ENCODE measurements around the gene LMBR1.
"Not testable (repeated sequence)": the region's sequence is repeated elsewhere in the genome, so short reads cannot be mapped to it uniquely, and the experiment has no call there.

Gene LMBR1

DNA sequence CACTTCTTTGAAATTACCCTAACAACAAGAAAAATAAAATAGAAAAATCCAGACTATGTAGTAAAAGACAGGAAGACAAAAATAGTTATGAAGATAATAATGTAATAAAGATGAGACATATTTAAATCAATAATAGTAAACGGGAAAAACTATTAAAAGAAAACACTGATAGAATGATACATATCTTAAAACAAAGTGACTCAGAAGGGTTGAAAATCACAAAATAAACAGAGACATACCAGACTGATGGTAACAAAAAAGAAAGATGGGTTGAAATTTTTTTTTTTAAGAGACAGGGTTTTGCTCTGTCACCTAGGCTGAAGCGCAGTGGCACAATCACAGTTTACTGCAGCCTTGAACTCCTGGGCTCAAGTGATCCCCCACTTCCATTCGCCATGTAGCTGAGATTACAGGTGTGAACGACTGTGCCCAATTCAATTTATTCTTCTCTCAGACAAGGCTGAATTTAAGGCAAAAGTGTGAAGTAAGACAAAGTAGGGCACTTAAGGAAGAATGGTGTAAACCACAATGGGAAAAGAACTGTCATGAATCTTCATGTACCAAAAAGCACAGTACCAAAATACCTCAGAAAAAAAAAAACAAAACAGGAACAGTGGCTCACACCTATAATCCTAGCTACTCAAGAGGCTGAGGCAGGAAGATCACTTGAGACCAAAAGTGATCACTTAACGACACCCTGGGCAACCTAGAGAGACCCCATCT, 47.4 kb downstream of the LMBR1 start:
- no peak for DNase-seq (ENCODE audit: low read depth, low spot score)

DNA sequence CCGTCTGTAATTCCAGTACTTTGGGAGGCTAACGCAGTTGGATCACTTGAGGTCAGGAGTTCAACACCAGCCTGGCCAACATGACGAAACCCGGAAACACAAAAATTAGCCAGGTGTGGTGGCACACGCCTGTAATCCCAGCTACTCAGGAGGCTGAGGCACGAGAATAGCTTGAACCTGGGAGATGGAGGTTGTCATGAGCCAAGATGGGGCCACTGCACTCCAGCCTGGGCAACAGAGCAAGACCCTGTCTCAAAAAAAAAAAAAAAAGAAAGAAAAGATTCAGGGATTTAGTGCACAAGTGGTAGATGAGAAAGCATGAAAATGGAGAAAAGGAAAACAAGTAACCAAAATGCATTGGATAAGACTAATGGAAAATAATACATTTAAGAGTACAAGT, 49.4 kb downstream of the LMBR1 start:
- not testable (repeated sequence) for DNase-seq (ENCODE audit: low read depth, low spot score)

DNA sequence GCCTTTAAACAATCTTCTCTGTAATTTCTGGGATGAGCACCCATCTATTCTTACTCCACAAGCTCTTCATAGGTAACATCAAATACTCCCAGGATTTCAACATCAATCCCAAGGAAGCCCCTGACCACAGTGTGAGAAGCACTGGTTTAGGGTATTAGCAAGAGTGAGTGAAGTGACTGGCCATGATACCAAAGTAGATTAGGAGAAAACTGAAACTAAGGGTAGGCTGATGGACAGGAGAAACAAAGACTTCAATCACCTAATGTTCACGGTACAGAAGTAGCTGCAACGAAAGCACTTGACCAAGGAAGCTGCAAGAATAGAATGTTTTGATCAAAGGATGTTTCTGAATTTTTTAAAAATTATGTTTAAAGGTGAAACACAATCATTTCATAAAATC, 49.8 kb downstream of the LMBR1 start:
- DNase-seq (ENCODE audit: low read depth, low spot score) = no peak

DNA sequence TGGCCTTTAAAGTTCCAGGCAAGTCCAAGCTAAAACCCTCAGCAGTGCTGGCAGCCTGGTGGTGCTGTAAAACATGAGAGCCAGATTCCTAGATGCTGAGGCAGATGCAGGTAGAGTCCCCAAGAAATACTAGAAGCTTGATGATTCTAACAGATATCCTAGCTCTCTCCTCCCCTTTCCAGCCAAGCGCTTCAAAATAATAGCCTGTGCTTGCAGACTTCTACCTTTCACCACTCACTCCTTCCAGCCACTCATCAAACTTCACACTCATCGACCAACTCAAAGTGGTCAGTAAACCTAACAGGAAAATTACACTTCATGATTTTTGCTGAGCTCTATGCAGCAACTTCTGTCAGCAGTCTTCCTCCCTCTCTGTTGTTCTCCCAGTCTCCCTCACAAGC, 50.2 kb downstream of the LMBR1 start:
- no peak for DNase-seq (ENCODE audit: low read depth, low spot score)

DNA sequence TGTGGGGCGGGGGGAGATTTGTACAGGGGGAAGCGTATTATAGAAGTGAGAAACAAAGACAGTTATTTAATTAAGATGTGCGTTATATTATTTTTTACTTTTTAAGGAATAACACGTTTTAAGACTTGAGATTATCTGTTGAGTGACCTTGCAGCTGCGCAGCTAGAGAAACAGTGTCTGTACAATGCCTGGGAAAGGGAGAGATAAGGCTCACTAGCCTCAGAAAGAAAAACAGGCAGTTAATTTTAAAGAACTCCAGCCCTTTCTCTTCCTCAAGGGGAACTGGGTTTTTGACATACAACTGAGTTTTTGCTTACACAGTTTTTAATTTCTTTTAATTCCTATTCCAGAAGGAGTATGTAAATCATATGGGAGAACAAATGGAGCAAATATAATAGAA, 50.7 kb downstream of the LMBR1 start:
- DNase-seq (ENCODE audit: low read depth, low spot score) = no peak

DNA sequence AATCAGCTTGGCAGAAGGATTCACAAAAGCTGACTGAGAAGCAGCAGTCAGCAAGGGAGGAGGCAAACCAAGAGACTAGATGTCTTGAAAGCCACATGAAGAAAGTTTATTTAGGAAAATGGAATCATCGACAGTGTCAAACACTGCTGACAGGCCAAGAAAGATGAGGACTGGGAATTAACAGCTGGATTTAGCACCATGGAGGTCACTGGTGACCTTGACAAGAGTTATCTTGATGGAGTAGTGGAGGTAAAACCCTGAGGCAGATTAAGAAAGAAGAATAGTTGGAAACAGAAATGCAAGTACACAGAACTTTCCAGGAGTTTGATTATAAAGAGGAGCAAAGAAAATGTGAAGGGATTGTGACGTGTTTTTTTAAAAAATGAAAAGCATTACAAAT, 51.5 kb downstream of the LMBR1 start:
- no peak for DNase-seq (ENCODE audit: low read depth, low spot score)

DNA sequence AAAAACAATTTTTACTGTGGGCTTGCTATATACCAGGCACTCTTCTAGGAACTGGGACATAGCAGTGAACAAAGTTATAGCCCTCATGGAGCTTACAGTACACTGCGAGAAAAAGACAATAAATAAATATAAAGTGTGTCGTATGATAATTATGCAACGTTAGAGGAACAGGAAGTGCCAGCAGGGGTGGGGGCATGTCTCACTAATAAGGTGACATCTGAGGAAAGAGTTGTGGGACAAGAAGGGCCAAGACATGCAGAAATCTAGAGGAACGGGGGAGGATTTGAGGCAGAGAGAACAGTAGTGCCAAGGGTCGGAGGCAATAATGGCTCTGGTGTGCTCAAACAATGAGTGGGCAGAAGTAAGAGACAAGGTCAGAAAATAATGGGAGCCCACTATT, 52.8 kb downstream of the LMBR1 start:
- no peak for DNase-seq (ENCODE audit: low read depth, low spot score)

DNA sequence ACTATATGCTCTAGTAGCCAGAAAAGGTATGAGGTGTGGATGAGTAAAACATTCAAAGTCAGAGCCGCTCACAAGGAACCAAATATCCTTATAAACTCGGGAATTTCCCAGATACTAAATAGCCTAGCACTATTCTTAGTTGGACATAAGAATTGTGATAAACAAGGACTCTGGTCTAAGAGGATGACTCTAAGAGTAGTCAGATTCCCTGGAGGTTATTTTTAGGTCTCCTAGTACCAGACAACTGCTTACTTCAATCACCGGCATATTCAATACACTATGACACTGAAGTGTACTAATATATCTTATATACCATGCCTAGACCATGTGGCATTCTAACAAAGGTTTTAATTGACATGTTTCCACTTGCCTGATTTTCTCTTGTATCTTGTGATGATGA, 56.5 kb downstream of the LMBR1 start:
- no peak for DNase-seq (ENCODE audit: low read depth, low spot score)

DNA sequence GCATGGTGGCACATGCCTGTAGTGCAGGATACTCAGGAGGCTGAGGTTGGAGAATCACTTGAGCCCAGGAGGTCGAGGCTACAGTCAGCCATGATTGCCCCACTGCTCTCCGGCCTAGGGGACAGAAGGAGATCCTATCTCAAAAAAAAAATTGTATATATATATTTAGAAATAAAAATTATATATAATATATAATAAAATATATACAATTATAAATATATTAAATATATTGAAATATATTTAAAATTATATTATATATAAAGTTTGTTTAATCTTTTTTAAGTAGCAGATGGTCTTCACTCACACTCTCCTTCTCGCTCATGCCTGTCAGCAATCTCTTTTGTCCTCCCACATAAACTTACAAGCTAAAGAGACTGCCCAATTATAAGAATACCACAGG, 58.5 kb downstream of the LMBR1 start:
- DNase-seq (ENCODE audit: low read depth, low spot score) = no peak

DNA sequence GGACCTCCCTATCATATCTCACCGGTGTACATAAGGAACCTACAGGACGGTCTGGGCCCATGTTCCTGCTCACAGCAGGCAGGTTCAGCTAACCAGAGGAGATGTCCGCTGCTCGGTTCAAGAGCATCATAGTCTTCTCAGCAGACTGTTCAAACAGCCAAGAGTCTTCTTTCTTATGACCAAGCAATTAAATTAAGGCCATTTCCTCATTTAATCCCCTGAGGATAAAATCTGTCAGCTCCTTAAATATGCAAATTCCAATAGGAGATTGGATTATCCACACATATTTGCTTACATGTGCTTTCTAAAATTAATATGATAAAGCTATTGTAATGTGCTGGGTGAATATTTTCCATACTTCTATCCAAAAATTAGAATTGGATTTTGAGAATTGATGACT, 59.7 kb downstream of the LMBR1 start:
- no peak for DNase-seq (ENCODE audit: low read depth, low spot score)

DNA sequence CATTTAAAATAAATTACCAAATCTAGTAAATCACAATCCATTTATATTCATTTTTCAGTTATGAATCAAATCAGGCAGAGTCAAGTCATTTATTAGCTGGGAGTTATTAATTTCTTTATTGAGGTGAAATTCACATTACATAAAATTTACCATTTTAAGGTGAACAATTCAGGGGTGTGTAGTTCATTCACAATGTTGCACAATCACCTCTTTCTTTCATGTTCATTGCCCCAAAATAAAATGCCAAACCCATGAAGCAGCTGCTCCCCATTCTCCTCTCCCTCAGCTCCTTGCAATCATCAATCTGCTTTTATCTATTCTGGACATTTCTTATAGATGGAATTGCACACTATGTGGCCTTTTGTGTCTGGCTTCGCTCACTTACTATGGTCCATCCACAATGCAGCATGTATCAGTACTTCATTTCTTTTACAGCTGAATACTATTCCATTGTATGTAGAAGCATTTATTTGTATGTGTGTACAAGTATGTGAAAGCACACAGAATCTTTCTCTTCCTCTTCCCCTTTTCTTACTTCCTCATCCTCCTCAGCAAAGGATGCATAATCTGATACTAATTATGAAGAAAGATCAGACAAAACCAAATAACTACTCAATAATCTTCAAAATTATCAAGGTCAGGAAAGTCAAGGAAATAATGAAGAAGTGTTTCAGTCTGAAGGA, 60.6 kb downstream of the LMBR1 start:
- DNase-seq (ENCODE audit: low read depth, low spot score) = no peak

DNA sequence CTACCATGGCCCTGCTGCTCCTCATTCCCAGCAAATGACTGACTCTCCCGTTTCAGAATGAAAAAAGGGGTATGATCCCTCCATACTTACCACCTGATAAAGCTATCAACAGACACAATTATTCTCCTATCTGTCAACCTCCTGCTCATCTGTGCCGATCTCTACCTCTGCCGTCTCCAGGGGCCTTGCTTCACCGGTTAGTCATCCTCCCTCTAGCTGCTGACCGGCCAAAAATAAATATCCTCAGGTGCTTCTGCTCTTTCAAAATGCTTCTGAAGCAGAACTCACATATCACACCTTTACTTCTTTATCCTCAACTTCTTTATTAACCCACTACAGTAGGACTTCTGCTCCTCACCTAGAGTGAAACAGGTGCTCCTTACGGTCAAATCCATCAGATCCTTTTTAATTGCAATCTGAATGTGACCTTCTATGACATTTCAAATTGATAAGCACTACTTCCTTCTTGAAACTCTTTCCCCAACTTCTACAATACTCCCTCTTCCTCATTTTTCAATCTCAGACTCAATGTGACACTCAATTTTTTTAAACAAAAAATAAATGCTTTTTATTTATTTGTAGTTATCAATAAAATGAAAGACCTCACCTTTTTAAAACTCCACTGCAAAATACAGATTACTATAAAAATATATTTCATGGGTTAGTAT, 63.2 kb downstream of the LMBR1 start:
- no peak for DNase-seq (ENCODE audit: low read depth, low spot score)

DNA sequence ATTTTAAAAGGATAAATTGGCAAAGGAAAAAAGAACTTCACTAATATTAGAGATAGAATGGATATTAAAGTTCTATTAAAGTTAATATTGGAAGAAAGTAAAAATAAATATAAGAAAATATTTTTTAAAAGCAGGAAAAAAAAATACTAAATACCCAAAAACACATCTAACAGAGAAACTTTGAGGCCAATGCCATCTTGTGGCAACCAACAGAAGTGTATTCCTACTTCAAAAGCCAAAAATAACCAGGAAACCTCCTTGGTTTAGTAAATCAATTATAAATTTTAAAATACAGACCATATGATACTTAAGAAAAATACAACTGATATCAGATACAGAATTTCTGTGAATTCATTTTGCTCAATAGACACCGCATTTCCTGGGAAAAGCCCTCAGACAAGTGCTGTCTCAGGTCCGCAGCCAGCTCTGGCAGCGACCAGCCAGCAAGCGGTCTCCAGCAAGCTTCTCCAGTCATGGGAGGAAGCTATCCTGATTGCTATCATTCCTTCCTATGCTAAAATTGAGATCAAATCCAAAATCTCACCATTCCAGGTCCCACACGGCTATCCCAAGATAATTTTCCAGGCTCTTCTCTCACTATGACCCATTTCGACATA, 65.3 kb downstream of the LMBR1 start:
- DNase-seq (ENCODE audit: low read depth, low spot score) = no peak

DNA sequence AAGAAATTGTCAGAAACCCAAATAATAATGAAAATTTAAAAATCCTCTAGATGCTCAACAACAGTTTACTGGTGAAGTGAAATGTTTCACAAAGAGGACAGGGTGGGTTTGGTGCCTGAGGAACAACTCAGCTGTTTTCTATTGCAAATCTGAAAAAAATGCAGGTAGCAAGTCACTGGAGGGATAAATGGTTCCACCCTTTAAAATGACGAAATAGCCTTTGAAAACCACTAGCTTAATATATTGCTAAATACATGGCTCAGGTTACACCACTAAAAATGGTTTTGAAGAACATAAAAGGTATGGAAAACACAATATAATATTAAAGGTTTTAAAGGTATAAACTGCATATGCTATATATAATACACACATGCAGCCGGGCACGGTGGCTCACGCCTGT, 69.5 kb downstream of the LMBR1 start:
- no peak for DNase-seq (ENCODE audit: low read depth, low spot score)

DNA sequence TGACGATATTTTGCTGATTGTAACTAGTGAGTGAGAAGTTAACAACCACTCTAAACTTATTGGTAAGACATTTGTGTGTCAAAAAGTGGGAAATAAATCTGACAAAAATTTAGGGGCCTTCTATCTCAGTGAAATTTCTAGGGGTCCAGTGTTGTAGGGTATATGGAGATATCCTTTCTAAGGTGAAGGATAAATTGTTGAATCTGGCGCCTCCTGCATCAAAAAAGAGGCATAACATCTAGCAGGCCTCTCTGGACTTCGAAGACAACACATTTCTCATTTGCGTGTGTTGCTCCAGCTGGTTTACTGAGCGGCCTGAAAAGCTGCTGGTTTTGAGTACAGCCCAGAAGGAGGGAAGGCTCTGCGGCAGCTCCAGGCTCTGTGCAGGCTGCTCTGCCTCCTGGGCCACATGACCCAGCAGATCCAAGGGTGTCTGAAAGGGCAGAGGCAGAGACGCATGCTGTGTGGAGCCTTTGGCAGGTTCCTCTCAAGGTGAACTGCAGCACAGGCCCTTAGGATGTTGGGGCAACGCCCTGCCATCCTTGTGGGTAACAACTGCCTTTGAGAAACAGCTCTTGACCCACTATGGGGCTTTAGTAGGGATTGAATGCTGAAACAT, 72.4 kb downstream of the LMBR1 start:
- DNase-seq (ENCODE audit: low read depth, low spot score) = no peak

DNA sequence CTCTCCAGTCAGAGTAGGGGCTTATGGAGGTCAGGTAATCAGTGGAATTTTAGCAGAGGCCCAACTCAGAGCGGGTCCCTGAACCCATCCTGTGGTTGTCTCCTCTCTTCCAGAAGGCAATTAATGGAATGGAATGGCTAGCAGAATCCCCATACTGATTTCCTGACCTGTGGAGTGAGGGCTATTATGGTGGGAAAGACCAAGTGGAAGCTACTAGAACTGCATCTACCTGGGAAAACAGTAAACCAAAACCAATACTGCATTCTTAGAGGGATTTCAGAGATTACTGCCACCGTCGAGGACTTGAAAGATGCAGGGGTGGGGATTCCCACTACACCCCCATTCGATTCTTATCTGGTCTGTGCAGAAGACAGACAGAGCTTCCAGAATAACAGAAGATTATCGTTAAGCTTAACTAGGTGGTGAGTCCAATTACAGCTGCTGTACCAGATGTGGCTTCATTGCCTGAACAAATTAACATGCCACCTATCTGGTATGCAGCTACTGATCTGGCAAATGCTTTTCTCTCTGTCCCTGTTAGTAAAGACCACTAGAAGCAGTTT, 73.2 kb downstream of the LMBR1 start:
- DNase-seq (ENCODE audit: low read depth, low spot score) = no peak

DNA sequence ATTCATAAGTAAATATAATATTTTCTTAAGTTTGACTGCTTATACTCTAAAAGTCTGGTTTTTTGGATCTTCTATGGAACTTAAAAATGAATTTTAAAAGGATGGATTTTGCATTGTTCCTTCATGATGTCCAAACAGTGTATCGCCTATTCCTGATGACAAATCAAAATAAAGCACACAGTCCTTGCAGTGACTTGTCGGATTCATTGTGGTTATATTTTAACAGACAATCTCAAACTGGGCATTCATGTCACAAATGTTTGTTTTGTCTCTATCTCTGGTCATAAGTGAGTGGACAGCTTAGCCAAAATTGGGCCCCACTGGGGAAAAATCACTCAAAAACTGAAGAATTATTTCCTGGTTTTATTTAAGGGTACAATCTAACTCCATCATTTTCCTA, 74.8 kb downstream of the LMBR1 start:
- no peak for DNase-seq (ENCODE audit: low read depth, low spot score)

DNA sequence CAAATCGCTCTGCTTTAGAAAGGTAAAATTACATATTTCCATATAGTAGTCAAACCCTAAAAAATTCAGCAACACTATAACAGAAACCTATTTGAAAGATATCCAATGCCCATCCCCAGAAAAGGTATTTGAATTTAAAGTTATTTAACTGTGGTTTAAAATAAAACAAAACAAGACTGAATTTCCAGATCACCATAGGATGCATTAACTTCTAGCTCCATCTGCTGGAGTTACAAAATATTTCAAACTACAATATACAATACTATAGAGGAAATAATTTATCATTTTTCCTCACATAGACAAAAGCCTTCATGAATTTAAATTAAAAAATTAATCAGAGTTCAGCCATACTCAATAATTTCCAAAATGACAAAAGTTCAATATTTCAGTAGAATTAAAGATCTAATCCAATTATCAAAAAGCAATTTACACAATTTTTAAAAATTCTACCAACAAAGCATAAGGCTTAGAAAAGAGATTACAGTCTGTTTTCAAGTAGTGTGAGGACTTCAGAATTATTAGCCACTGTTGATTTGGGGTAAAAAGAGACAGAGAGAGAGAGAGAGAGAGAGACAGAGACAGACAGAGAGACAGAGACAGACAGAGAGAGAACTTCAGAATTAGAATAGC, 75.9 kb downstream of the LMBR1 start:
- DNase-seq (ENCODE audit: low read depth, low spot score) = no peak

DNA sequence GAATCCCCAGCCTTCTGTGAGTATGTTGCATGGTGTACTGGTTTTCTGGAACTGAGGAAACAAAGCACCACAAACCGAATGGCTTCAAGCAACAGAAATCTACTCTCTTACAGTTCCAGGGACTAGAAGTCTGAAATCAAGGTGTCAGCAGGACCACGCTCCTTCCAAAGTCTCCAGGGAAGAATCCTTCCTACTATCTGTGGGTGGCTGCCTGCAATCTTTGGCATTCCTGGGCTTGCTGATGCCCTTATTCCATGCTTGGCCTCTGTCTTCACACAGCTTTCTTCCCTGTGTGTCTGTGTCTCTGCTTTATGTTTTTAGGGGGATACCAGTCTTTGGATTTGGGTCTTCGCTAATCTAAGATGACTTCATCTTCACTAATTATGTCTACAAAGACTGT, 81.3 kb downstream of the LMBR1 start:
- no peak for DNase-seq (ENCODE audit: low read depth, low spot score)

DNA sequence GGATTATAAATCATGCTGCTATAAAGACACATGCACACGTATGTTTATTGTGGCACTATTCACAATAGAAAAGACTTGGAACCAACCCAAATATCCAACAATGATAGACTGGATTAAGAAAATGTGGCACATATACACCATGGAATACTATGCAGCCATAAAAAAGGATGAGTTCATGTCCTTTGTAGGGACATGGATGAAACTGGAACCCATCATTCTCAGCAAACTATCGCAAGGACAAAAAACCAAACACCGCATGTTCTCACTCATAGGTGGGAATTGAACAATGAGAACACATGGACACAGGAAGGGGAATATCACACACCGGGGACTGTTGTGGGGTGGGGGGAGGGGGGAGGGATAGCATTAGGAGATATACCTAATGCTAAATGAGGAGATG, 89.3 kb downstream of the LMBR1 start:
- DNase-seq (ENCODE audit: low read depth, low spot score) = not testable (repeated sequence)

DNA sequence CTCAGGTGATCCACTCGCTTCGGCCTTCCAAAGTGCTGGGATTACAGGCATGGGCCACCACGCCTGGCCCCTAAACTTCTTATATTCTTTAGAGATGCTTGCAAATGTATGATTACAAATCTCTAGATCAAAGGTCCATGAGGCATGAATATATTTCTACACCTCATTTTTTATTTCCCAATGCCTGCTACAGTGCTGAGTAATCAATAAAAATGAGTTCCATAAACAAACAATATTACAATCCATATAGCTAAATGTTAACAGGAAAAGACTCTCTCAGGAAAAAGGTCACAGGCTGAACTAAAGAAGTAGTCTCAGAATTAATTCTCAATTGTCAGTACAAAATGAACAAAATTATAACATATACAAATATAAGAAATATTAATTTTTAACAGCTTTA, 90.8 kb downstream of the LMBR1 start:
- no peak for DNase-seq (ENCODE audit: low read depth, low spot score)
